NCI-H128 (cell line): ENCODE results near the gene TET1.
"Not testable (repeated sequence)": the region's sequence is repeated elsewhere in the genome, so short reads cannot be mapped to it uniquely, and the experiment has no call there.

Experiments used
- DNase-seq: peaks from one replicate; lab custom pipeline; 2025; ENCODE audit not compliant: unreplicated experiment; lab: John Stamatoyannopoulos, UW

The TET1 gene

DNA sequence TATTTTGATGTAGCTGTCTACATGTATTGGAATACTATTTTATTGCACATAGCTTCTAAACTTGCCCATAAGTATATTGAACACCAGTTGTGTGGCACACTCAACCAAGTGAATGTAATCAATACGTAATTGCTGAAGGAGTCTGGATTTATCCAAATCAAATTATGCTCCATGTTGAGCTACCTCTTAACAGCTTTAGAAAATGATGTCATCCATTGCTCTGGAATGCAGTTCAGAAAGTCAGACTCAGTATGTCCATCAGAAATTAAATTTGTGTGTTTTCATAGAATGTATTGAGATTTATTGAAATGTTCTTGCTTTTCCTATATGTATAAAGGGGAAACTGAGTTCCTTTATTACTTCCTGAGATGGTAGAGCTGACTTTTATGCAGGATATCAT, 135.9 kb downstream of the TET1 start:
- DNase-seq: no peak

- DNase-seq: no peak
These were observed 137.0 kb downstream of the TET1 start for GRCh38 chr10:68697106-68697505.

DNA sequence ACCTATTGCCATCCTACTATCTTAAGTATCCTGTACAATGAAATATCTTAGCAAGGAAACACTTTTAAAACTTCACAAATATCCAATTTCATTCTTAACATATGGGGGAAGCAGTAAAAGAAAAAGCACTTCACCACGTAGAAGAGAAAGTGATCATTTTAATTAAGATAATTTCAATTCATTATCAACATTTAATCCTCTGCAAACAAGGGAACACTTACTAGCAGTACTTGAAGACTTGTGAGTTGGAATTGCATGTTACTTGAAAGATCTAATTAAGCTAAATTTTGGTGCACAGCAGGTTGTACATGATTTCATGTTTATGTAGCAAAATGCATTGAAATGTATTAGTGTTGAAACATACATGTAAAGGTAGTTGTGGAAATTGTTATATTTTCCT, 140.1 kb downstream of the TET1 start:
- no peak for DNase-seq

- no peak for DNase-seq
These were observed 145.4 kb downstream of the TET1 start for GRCh38 chr10:68705548-68705947.

- not testable (repeated sequence) for DNase-seq
These were observed 148.8 kb downstream of the TET1 start for GRCh38 chr10:68708987-68709386.

GRCh38 chr10:68713065-68713464, 152.9 kb downstream of the TET1 start:
- DNase-seq: not testable (repeated sequence)

DNA sequence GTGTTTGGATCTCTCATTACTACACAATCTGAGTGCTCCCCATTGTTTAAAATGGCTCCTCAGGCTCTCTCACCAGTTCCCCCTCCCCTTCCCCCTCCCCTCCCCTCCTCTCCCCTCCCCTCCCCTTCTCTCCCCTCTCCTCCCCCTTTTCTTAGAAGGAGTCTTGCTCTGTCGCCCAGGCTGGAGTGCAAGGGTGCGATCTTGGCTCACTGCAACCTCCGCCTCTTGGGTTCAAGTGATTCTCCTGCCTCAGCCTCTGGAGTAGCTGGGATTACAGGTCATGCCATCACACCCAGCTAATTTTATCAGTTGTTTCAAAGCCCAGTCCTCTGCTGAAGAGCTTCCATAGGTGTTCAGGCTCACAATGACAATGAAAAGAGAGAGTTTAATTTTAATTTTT, 157.3 kb downstream of the TET1 start:
- DNase-seq: no peak

- peak; percentile 91 for DNase-seq
These were observed 160.9 kb downstream of the TET1 start, which contains the start of gene CCAR1 for GRCh38 chr10:68720793-68721672. Gene CCAR1 (plus strand): TSS chr10:68721239. CDS start chr10:68722505, 1,266 bp downstream.

- DNase-seq: no peak
These were observed 161.7 kb downstream of the TET1 start for GRCh38 chr10:68721673-68722335.

DNA sequence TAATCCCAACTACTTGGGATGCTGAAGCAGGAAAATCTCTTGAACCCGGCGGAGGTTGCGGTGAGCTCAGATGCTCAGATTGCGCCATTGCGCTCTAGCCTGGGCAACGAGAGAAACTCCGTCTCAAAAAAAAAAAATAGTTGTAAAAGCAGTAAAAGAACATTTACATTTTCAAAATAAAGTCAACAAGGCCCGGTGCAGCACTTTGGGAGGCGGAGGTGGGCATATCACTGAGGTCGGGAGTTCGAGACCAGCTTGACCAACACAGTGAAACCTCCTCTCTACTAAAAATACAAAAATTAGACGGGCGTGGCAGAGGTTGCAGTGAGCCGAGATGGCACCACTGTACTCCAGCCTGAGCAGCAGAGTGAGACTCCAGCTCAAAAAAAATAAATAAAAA, 164.9 kb downstream of the TET1 start:
- no peak for DNase-seq

GRCh38 chr10:68727146-68727545, 167.0 kb downstream of the TET1 start:
- DNase-seq: no peak

DNA sequence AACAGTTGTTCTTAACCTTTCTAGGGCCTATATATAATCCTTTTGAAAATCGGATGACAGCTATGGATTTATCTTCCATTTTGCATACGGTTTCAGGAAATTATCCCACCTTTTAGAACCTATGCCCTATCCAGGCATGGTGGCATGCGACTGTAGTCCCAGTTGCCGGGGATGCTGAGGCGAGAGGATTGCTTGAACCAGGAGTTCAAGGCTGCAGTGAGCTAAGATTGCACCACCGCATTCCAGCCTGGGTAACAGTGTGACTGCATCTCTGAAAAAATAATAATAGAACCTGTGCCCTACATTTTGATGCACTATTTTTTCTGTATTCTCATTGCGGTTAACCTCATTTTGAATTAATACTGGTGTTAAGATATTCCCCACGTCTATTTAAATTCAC, 172.5 kb downstream of the TET1 start:
- no peak for DNase-seq

- DNase-seq: no peak
These were observed 174.2 kb downstream of the TET1 start for GRCh38 chr10:68734349-68734748.

GRCh38 chr10:68735119-68735518, 175.0 kb downstream of the TET1 start:
- DNase-seq: no peak

DNA sequence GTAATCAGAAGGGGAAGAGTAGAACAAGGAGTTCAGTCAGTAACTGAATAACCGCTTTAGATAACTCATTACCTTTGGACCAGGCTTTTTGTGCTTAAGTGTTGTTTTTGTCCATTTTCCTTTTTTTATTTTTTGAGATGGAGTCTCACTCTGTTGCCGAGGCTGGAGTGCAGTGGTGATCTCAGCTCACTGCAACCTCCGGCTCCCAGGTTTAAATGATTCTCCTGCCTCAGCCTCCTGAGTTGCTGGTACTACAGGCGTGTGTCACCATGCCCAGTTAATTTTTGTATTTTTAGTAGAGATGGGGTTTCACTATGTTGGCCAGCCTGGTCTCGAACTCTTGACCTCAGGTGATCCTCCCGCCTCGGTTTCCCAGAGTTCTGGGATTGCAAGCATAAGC, 175.6 kb downstream of the TET1 start:
- DNase-seq: not testable (repeated sequence)

GRCh38 chr10:68740676-68741075, 180.5 kb downstream of the TET1 start:
- not testable (repeated sequence) for DNase-seq

DNA sequence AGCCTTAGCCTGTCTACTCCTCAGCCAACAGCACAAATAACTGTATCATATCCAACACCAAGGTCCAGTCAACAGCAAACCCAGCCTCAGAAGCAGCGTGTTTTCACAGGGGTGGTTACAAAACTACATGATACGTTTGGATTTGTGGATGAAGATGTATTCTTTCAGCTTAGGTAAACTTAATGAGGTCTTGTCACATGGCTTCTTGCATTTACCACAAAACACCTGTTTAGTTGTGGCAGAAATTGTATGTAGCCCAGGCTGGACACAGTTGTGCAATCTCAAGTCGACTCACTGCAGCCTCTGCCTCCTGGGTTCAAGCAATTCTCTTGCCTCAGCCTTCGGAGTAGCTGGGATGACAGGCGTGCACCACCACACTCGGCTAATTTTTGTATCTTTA, 182.3 kb downstream of the TET1 start:
- DNase-seq: no peak
